ENCODE measurements around the gene COPZ1. TPM values are rescaled to one million over a fixed set of nuclear protein-coding genes. Genes with fewer than 3 reads are reported as not detected.

The COPZ1 gene
- total RNA-seq, 1 donor from 2014 or later = 89.5 TPM

GRCh38 chr12:54359762-54360351 lies 34.9 kb downstream of the COPZ1 start:
- Histone ChIP-seq H3K36me3 (ENCODE audit: control insufficient read depth, insufficient read depth, low read length) (no peaks in the 10 kb centered on the region), H3K4me3 (ENCODE audit: low read depth, low read length) (peak overlapping the region; percentile 63), H3K27me3 (ENCODE audit: control insufficient read depth, insufficient read depth, low read length) (no peaks in the 10 kb centered on the region)
- TF ChIP-seq, protein P1, sequence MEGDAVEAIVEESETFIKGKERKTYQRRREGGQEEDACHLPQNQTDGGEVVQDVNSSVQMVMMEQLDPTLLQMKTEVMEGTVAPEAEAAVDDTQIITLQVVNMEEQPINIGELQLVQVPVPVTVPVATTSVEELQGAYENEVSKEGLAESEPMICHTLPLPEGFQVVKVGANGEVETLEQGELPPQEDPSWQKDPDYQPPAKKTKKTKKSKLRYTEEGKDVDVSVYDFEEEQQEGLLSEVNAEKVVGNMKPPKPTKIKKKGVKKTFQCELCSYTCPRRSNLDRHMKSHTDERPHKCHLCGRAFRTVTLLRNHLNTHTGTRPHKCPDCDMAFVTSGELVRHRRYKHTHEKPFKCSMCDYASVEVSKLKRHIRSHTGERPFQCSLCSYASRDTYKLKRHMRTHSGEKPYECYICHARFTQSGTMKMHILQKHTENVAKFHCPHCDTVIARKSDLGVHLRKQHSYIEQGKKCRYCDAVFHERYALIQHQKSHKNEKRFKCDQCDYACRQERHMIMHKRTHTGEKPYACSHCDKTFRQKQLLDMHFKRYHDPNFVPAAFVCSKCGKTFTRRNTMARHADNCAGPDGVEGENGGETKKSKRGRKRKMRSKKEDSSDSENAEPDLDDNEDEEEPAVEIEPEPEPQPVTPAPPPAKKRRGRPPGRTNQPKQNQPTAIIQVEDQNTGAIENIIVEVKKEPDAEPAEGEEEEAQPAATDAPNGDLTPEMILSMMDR (IDR thresholded peaks at IDR 0.05; ENCODE audit: insufficient read depth, low read length, severe bottlenecking) = no peak
- FAIRE-seq (no peak), DNase-seq (ENCODE audit: low read depth) (no peak)

- Histone ChIP-seq H3K27me3 (ENCODE audit: control insufficient read depth, insufficient read depth, low read length) (no peaks in the 10 kb centered on the region), H3K36me3 (ENCODE audit: control insufficient read depth, insufficient read depth, low read length) (no peaks in the 10 kb centered on the region), H3K4me3 (ENCODE audit: low read depth, low read length) (no peak overlapping the region)
- FAIRE-seq (no peak), DNase-seq (ENCODE audit: low read depth) (peak; percentile 69)
- TF ChIP-seq, protein P1 (IDR thresholded peaks at IDR 0.05; ENCODE audit: insufficient read depth, low read length, severe bottlenecking) = peak; percentile 92
These were observed 36.0 kb downstream of the COPZ1 start for GRCh38 chr12:54360717-54361456.

GRCh38 chr12:54363047-54363446 lies 38.1 kb downstream of the COPZ1 start:
- no peaks in the 10 kb centered on the region for H3K27me3 ChIP-seq (ENCODE audit: control insufficient read depth, insufficient read depth, low read length)
- no peak for FAIRE-seq
- TF ChIP-seq, protein P1 (IDR thresholded peaks at IDR 0.05; ENCODE audit: insufficient read depth, low read length, severe bottlenecking) = no peak
- no peak overlapping the region for H3K4me3 ChIP-seq (ENCODE audit: low read depth, low read length)
- H3K36me3 ChIP-seq (ENCODE audit: control insufficient read depth, insufficient read depth, low read length) = no peaks in the 10 kb centered on the region
- DNase-seq (ENCODE audit: low read depth) = no peak

GRCh38 chr12:54363618-54364017 lies 38.7 kb downstream of the COPZ1 start:
- TF ChIP-seq, protein P1 (IDR thresholded peaks at IDR 0.05; ENCODE audit: insufficient read depth, low read length, severe bottlenecking) = no peak
- Histone ChIP-seq H3K4me3 (ENCODE audit: low read depth, low read length) (no peak overlapping the region), H3K27me3 (ENCODE audit: control insufficient read depth, insufficient read depth, low read length) (no peaks in the 10 kb centered on the region), H3K36me3 (ENCODE audit: control insufficient read depth, insufficient read depth, low read length) (no peaks in the 10 kb centered on the region)
- no peak for FAIRE-seq
- DNase-seq (ENCODE audit: low read depth) = no peak

DNA sequence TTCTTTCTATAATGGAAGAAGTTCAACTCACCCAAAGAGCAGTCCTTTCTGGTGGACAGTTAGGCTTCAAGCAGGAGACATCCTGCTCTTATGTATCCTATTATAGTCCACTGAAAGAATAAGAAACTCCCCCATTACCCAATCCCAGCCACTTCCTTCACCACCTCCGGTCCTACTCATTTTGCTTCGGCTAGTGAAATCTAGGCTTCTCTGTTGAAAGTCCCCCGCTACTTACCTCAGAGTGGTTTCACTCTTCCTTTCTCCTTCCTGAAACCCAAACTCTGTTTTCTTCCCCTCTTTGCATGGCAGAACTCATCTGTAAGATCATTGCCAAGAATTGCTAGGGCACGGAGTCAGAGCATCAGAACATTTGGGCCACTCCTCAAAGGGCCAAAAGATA lies 39.5 kb downstream of the COPZ1 start, which contains the start of gene GPR84:
TSS of gene GPR84 (minus strand) at position 74 of the 400 bp plus-strand sequence. CDS start 635 bp downstream, outside the sequence.
- H3K36me3 ChIP-seq (ENCODE audit: control insufficient read depth, insufficient read depth, low read length) = no peaks in the 10 kb centered on the region
- FAIRE-seq (no peak), DNase-seq (ENCODE audit: low read depth) (no peak)
- no peak within 1 kb of the TSS for H3K4me3 ChIP-seq (ENCODE audit: low read depth, low read length)
- H3K27me3 ChIP-seq (ENCODE audit: control insufficient read depth, insufficient read depth, low read length) = no peaks in the 10 kb centered on the region
- TF ChIP-seq, protein P1 (IDR thresholded peaks at IDR 0.05; ENCODE audit: insufficient read depth, low read length, severe bottlenecking) = no peak
